GM12878 (cell line): ENCODE measurements around the gene SNRNP200. TPM values are rescaled to one million over a fixed set of nuclear protein-coding genes. Genes with fewer than 3 reads are reported as not detected.

Source experiments
- ATAC-seq: fragments of 200-7000 bp; cut with Tn5 transposase; 3 replicates; pipeline ENCODE4 v1.9.1; 2020; ENCODE audit warnings: mild to moderate bottlenecking, moderate library complexity
- BruUV-seq: library from RNA; stranded (reverse); fragments of 400-500 nt; replicated peaks from 2 replicates; lab custom pipeline; 2021; lab: Mats Ljungman, UMichigan
- CTCF ChIA-PET: fragments of 300-600 bp; sonication (Branson Sonifier 250); formaldehyde crosslinking; extraction: SDS; loops from one replicate; lab custom pipeline; 2021; ENCODE audit warnings: inconsistent platforms; lab: Yijun Ruan, JAX
- POLR2A ChIA-PET: fragments of 350-600 bp; formaldehyde crosslinking; extraction: SDS; loops from one replicate; lab custom pipeline; 2021; ENCODE audit warnings: inconsistent platforms; lab: Charles Lee
- RAD21 ChIA-PET: fragments of 300-600 bp; sonication (Branson Sonifier 250); formaldehyde crosslinking; loops from one replicate; lab custom pipeline; 2023; ENCODE audit warnings: antibody characterized with exemption; ENCODE audit not compliant: unreplicated experiment; lab: Charles Lee
- SMC1A ChIA-PET: fragments of 300-600 bp; sonication (Branson Sonifier 250); formaldehyde crosslinking; loops from one replicate; lab custom pipeline; 2023; ENCODE audit not compliant: unreplicated experiment, uncharacterized antibody; lab: Charles Lee
- DNase-seq: peaks from one replicate; pipeline ENCODE4 v3.0.0-alpha.2; 2011; ENCODE audit warnings: low read depth, low spot score
- FAIRE-seq: peaks from 3 replicates; lab custom pipeline; 2011; peaks lifted over from hg19 to GRCh38; lab: Jason Lieb, UNC
- H2AFZ ChIP-seq: 2 replicates; pipeline ENCODE4 v1.6.0; 2011; ENCODE audit warnings: low read depth, low read length, control low read depth; ENCODE audit not compliant: control insufficient read depth
- H3K27ac ChIP-seq: 2 replicates; pipeline ENCODE4 v1.5.1; 2011; ENCODE audit warnings: control low read depth; ENCODE audit not compliant: control insufficient read depth, insufficient read depth
- H3K27me3 ChIP-seq, 2 experiments: replicated peaks in 1 of 2; 2 replicates each; pipeline versions ENCODE4 v1.6.0 to v1.6.1; 2011; ENCODE audit warnings: low read length in 1 of 2; ENCODE audit not compliant: control insufficient read depth in 2 of 2, insufficient read depth in 2 of 2
- H3K36me3 ChIP-seq, 2 experiments: 2 replicates each; pipeline ENCODE4 v1.5.1; 2011; ENCODE audit warnings: low read length in 1 of 2; ENCODE audit not compliant: control insufficient read depth in 2 of 2, insufficient read depth in 2 of 2
- H3K4me1 ChIP-seq: 2 replicates; pipeline ENCODE4 v1.6.1; 2011; ENCODE audit warnings: mild to moderate bottlenecking, low read length, moderate library complexity, mixed read lengths; ENCODE audit not compliant: control insufficient read depth, insufficient read depth
- H3K4me2 ChIP-seq: 2 replicates; pipeline ENCODE4 v1.6.0; 2011; ENCODE audit warnings: control low read depth; ENCODE audit not compliant: control insufficient read depth, insufficient read depth
- H3K4me3 ChIP-seq: fragments of 200-600 bp; sonication (generic); 2 replicates; pipeline ENCODE4 v1.5.1; 2016
- H3K79me2 ChIP-seq: 2 replicates; pipeline ENCODE4 v1.6.0; 2011; ENCODE audit warnings: low read length; ENCODE audit not compliant: control insufficient read depth, insufficient read depth
- H3K9ac ChIP-seq: 2 replicates; pipeline ENCODE4 v1.8.0; 2011; ENCODE audit warnings: low read length, control low read depth, mixed read lengths; ENCODE audit not compliant: control insufficient read depth, insufficient read depth
- H3K9me3 ChIP-seq: replicated peaks from 3 replicates; pipeline ENCODE4 v1.5.1; 2011; ENCODE audit warnings: mild to moderate bottlenecking, low read length; ENCODE audit not compliant: control insufficient read depth, insufficient read depth
- H4K20me1 ChIP-seq: 2 replicates; pipeline ENCODE4 v1.6.0; 2011; ENCODE audit not compliant: control insufficient read depth, insufficient read depth
- IKZF1 ChIP-seq: fragments of 450-650 bp; conservative IDR thresholded peaks from 2 replicates; pipeline ENCODE4 v1.6.1; 2017; ENCODE audit warnings: antibody characterized with exemption, mild to moderate bottlenecking
- NKRF ChIP-seq: fragments of 450-650 bp; conservative IDR thresholded peaks from 2 replicates; pipeline ENCODE4 v1.6.1; 2017; ENCODE audit warnings: mild to moderate bottlenecking, moderate library complexity
- SRF ChIP-seq, 2 experiments: IDR thresholded peaks; 2 replicates each; pipeline ENCODE4 v1.6.1; 2011; ENCODE audit warnings: low read depth in 2 of 2, low read length in 2 of 2, mild to moderate bottlenecking in 1 of 2, moderate library complexity in 1 of 2
- YBX1 ChIP-seq: fragments of 450-650 bp; IDR thresholded peaks from 2 replicates; pipeline ENCODE4 v1.6.1; 2016; ENCODE audit warnings: antibody characterized with exemption
- ZBTB4 ChIP-seq: fragments of 450-650 bp; formaldehyde crosslinking; IDR thresholded peaks from 2 replicates; pipeline ENCODE4 v1.4.0; 2022; ENCODE audit warnings: mild to moderate bottlenecking, moderate library complexity
- ZNF24 ChIP-seq: fragments of 450-650 bp; IDR thresholded peaks from 2 replicates; pipeline ENCODE4 v1.6.1; 2017; ENCODE audit warnings: antibody characterized with exemption, mild to moderate bottlenecking
- ZNF592 ChIP-seq: fragments of 450-650 bp; IDR thresholded peaks from 2 replicates; pipeline ENCODE4 v1.6.1; 2017; ENCODE audit warnings: mild to moderate bottlenecking, moderate library complexity
- WGBS: methylation state at CpG from one replicate; pipeline ENCODE4 v1.1.6; 2016; ENCODE audit warnings: low lambda C conversion rate; ENCODE audit not compliant: insufficient replicate concordance, insufficient coverage; ENCODE audit errors: missing lambda C conversion rate; 5-methylcytosine and 5-hydroxymethylcytosine counted together
- in situ Hi-C: fragments of 300-500 bp; cut with MboI; formaldehyde crosslinking; loops from 9 replicates; pipeline ENCODE4 v1.14.3; 2018; ENCODE audit warnings: mixed read lengths
- intact Hi-C: fragments of 100-400 bp; cut with micrococcal nuclease; formaldehyde crosslinking; loops from one replicate; pipeline ENCODE4 v1.14.2; 2022; ENCODE audit not compliant: unreplicated experiment
- polyA plus RNA-seq, 11 experiments: library from polyadenylated mRNA; depleted of rRNA in 4 of 11; unstranded in 6 of 11; stranded (reverse) in 5 of 11; fragments of >200 nt; fragmentation: Nextera tagmentation in 4 of 11; fragmentation: Illumina TruSeq in 1 of 11; extraction: Ambion mirVana in 4 of 11; extraction: Trizol in 1 of 11; gene quantifications; 1 replicate in 1 of 11; 2 replicates in 10 of 11; pipeline versions ENCODE4 v1.2.1 to v1.2.3, GENCODE V29; 2011 to 2016; ENCODE audit warnings: inconsistent platforms in 2 of 11, missing spikeins in 2 of 11, low read depth in 1 of 11
- total RNA-seq, 4 experiments: library from RNA; depleted of rRNA in 3 of 4; stranded (reverse); fragments of >200 nt in 3 of 4; fragmentation: Illumina TruSeq in 1 of 4; extraction: Trizol in 1 of 4; gene quantifications; 2 replicates each; pipeline versions ENCODE4 v1.2.1 to v1.2.3, GENCODE V29; 2013 to 2021

The SNRNP200 gene
- total and polyA plus RNA-seq, 10 of the 15 experiments (the other 5 are each of a cell fraction or from before 2014, with no cell fraction given) = 59.2 to 176 (median 106) TPM

- no peak for TF ChIP-seq ZBTB4
- TF ChIP-seq NKRF = no peak
These were observed 24.5 kb upstream of the SNRNP200 start (continued) for GRCh38 chr2:96329874-96330273.

- no peak for ATAC-seq
These were observed 24.1 kb upstream of the SNRNP200 start for GRCh38 chr2:96329456-96329855.

More at GRCh38 chr2:96329456-96329855, 24.1 kb upstream of the SNRNP200 start:
- no peak for DNase-seq
- Histone ChIP-seq H4K20me1 (no peaks in the 10 kb centered on the region), H2AFZ (no peak overlapping the region), H3K27ac (no peak overlapping the region), H3K4me1 (peaks cover 15% of the 10 kb centered on the region), H3K9me3 (no peaks in the 10 kb centered on the region), H3K79me2 (peaks cover 13% of the 10 kb centered on the region), H3K4me2 (no peak overlapping the region), H3K27me3 (no peaks in the 10 kb centered on the region), H3K36me3 (peaks cover 2 to 5% of the 10 kb centered on the region in 2 experiments; a peak in 2 of 4 replicates), H3K9ac (no peak overlapping the region), H3K4me3 (no peak overlapping the region)
- CTCF ChIA-PET = interaction anchor here (1.1 kb wide), 1 partner anchor 16 kb away, joined by 3 read pairs; no protein-coding TSS in a partner anchor
- TF ChIP-seq SRF (IDR thresholded peaks at IDR 0.05; ENCODE audit: low read depth in 2 of 2, low read length in 2 of 2) (no peak), ZNF592 (no peak), IKZF1 (no peak), YBX1 (no peak), ZNF24 (no peak)
- POLR2A ChIA-PET = interaction anchor here (0.7 to 0.9 kb wide), 2 partner anchors 11 to 157 kb away, joined by 3 to 4 read pairs; no protein-coding TSS in a partner anchor
- WGBS = 92% methylated on average over 1 of the region's 1 CpG
- RAD21 ChIA-PET = interaction anchor here (0.6 to 0.7 kb wide), 2 partner anchors 68 to 190 kb away, joined by 3 read pairs; no protein-coding TSS in a partner anchor
- SMC1A ChIA-PET = interaction anchor here (1.9 to 16.6 kb wide), 2 partner anchors 9 to 10 kb away, joined by 5 to 231 read pairs; partner anchors contain the start of gene ITPRIPL1
- no TSS peak for BruUV-seq
- FAIRE-seq = no peak
- intact Hi-C loops (no loop called here), in situ Hi-C loops (no loop called here)
